Suprapubic skin (tissue), 4 donors: Measurements from ENCODE around the gene USP10. TPM values are rescaled to one million over a fixed set of nuclear protein-coding genes. Genes with fewer than 3 reads are reported as not detected.

Experiments used
- DNase-seq, 2 donors: peaks; one replicate each; pipeline ENCODE4 v3.0.0-alpha.2; 2019; ENCODE audit warnings: low spot score in 2 of 2
- H3K27ac ChIP-seq: fragments of 200-600 bp; sonication (generic); one replicate; pipeline ENCODE4 v1.5.1; 2019
- H3K27me3 ChIP-seq: fragments of 200-600 bp; sonication (generic); one replicate; pipeline ENCODE4 v1.5.1; 2019
- H3K36me3 ChIP-seq: fragments of 200-600 bp; sonication (generic); one replicate; pipeline ENCODE4 v1.5.1; 2019
- H3K4me1 ChIP-seq: fragments of 200-600 bp; sonication (generic); one replicate; pipeline ENCODE4 v1.5.1; 2019
- H3K4me3 ChIP-seq: fragments of 200-600 bp; sonication (generic); one replicate; pipeline ENCODE4 v1.5.1; 2019; ENCODE audit warnings: mild to moderate bottlenecking
- H3K9me3 ChIP-seq: fragments of 200-600 bp; sonication (generic); one replicate; pipeline ENCODE4 v1.5.1; 2019
- CTCF ChIP-seq, 2 donors: fragments of 200-600 bp in 1 of 2; fragments of 450-650 bp in 1 of 2; sonication (generic) in 1 of 2; IDR thresholded peaks; one replicate each; pipeline ENCODE4 v1.5.1; 2016 to 2019; ENCODE audit warnings: antibody characterized with exemption in 2 of 2, mild to moderate bottlenecking in 1 of 2, moderate library complexity in 1 of 2
- EP300 ChIP-seq: sonication (generic); formaldehyde crosslinking; IDR thresholded peaks from one replicate; pipeline ENCODE4 v1.6.1; 2017; ENCODE audit warnings: antibody characterized with exemption
- POLR2A ChIP-seq, 2 donors: fragments of 450-650 bp; IDR thresholded peaks; one replicate each; pipeline ENCODE4 v1.6.1; 2017; ENCODE audit warnings: antibody characterized with exemption in 2 of 2, mild to moderate bottlenecking in 2 of 2, moderate library complexity in 2 of 2
- POLR2AphosphoS5 ChIP-seq, 3 donors: sonication (generic); formaldehyde crosslinking; IDR thresholded peaks; one replicate each; pipeline ENCODE4 v1.6.1; 2017; ENCODE audit warnings: antibody characterized with exemption in 3 of 3
- WGBS: methylation state at CpG from one replicate; pipeline ENCODE4 v1.1.5; 2018; 5-methylcytosine and 5-hydroxymethylcytosine counted together
- total RNA-seq, 4 donors: library from RNA; depleted of rRNA; stranded (reverse); fragments of >200 nt; gene quantifications; one replicate each; pipeline ENCODE4 v1.1.0, GENCODE V29; 2016

The USP10 gene
- total RNA-seq, 4 donors from 2014 or later, result 58.5 to 92.2 (median 69.8) TPM

- WGBS, result 96% methylated on average over 5 of the region's 5 CpGs
- no peak for DNase-seq
- Histone ChIP-seq H3K27ac (no peak overlapping the region), H3K36me3 (peaks cover 75% of the 10 kb centered on the region), H3K27me3 (no peaks in the 10 kb centered on the region), H3K4me3 (no peak overlapping the region), H3K9me3 (no peaks in the 10 kb centered on the region), H3K4me1 (no peaks in the 10 kb centered on the region)
- TF ChIP-seq EP300 (no peak), CTCF (IDR thresholded peaks at IDR 0.05) (no peak), POLR2AphosphoS5 (IDR thresholded peaks at IDR 0.05) (no peak)
These were observed 77.6 kb downstream of the USP10 start for GRCh38 chr16:84777435-84777834.

- no peak for DNase-seq
- no peaks in the 10 kb centered on the region for H3K4me1 ChIP-seq
- TF ChIP-seq CTCF (IDR thresholded peaks at IDR 0.05), result no peak
- no peak for TF ChIP-seq POLR2AphosphoS5 (IDR thresholded peaks at IDR 0.05)
- TF ChIP-seq EP300, result no peak
- no peak for TF ChIP-seq POLR2A (IDR thresholded peaks at IDR 0.05)
- H3K36me3 ChIP-seq, result peaks cover 63% of the 10 kb centered on the region
- H3K9me3 ChIP-seq, result no peaks in the 10 kb centered on the region
- no peak overlapping the region for H3K4me3 ChIP-seq
- WGBS, result 92% methylated on average over 18 of the region's 18 CpGs
- H3K27me3 ChIP-seq, result no peaks in the 10 kb centered on the region
- no peak overlapping the region for H3K27ac ChIP-seq
These were observed 78.9 kb downstream of the USP10 start for GRCh38 chr16:84778720-84779119.

GRCh38 chr16:84780063-84780462 is 80.3 kb downstream of the USP10 start:
- Histone ChIP-seq H3K4me1 (no peaks in the 10 kb centered on the region), H3K27me3 (no peaks in the 10 kb centered on the region), H3K9me3 (no peaks in the 10 kb centered on the region), H3K4me3 (no peak overlapping the region), H3K36me3 (peaks cover 51% of the 10 kb centered on the region), H3K27ac (no peak overlapping the region)
- WGBS, result 98% methylated on average over 11 of the region's 11 CpGs
- no peak for DNase-seq
- TF ChIP-seq POLR2A (IDR thresholded peaks at IDR 0.05) (no peak), EP300 (no peak), POLR2AphosphoS5 (IDR thresholded peaks at IDR 0.05) (no peak), CTCF (IDR thresholded peaks at IDR 0.05) (no peak)

- DNase-seq, result no peak
- no peak overlapping the region for H3K27ac ChIP-seq
- H3K27me3 ChIP-seq, result no peaks in the 10 kb centered on the region
- no peak overlapping the region for H3K4me3 ChIP-seq
- H3K36me3 ChIP-seq, result peaks cover 44% of the 10 kb centered on the region
- H3K4me1 ChIP-seq, result no peaks in the 10 kb centered on the region
- 87% methylated on average over 12 of the region's 12 CpGs for WGBS
- TF ChIP-seq EP300 (no peak), CTCF (IDR thresholded peaks at IDR 0.05) (no peak), POLR2AphosphoS5 (IDR thresholded peaks at IDR 0.05) (no peak), POLR2A (IDR thresholded peaks at IDR 0.05) (no peak)
- H3K9me3 ChIP-seq, result no peaks in the 10 kb centered on the region
These were observed 81.0 kb downstream of the USP10 start for GRCh38 chr16:84780544-84781376.

GRCh38 chr16:84782846-84783245 is 83.0 kb downstream of the USP10 start:
- Histone ChIP-seq H3K36me3 (peaks cover 24% of the 10 kb centered on the region), H3K9me3 (no peaks in the 10 kb centered on the region), H3K27ac (no peak overlapping the region), H3K4me1 (no peaks in the 10 kb centered on the region), H3K27me3 (no peaks in the 10 kb centered on the region), H3K4me3 (no peak overlapping the region)
- 71% methylated on average over 2 of the region's 2 CpGs for WGBS
- TF ChIP-seq POLR2AphosphoS5 (IDR thresholded peaks at IDR 0.05), result no peak
- no peak for TF ChIP-seq CTCF (IDR thresholded peaks at IDR 0.05)
- no peak for DNase-seq
